Measurements from ENCODE around the gene SGK1.

Gene SGK1

DNA sequence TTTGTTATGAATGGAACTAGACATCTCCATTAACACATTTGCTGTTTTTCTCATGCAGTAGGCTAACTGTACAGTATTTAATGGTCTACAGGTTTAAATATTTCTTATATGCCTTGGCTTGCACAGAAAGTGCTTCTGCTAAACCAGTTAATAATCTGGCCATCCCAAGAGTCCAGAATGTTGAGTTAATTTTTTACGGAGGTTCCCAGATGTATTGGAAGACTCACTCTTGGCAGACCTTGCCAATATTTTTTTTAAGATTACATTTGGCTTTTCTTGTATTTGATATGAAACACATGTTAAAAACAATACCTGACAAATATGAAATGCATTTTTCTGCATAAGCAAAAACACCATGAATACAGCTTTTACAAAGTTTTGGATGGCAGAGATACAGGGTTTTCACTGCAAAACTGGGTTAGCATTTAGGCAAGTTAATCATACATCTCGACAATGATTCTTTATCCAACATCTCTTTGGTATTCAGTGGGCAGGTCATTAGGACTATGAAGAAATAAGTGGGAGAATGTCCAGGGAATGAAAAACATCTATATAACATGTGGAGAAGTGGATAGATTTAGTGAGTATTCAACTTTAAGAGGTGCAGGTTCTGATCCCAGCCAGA, 94.0 kb downstream of the SGK1 start:
- Histone ChIP-seq H3K4me2 (no peak overlapping the region), H4K20me1 (ENCODE audit: insufficient read depth) (no peaks in the 10 kb centered on the region), H3K27ac (no peak overlapping the region), H3K4me1 (ENCODE audit: low read depth, poor library complexity, severe bottlenecking) (no peaks in the 10 kb centered on the region), H3K27me3 (ENCODE audit: insufficient read depth, low read depth) (no peaks in the 10 kb centered on the region), H3K36me3 (ENCODE audit: insufficient read depth) (no peaks in the 10 kb centered on the region), H3K4me3 (IDR thresholded peaks at IDR 0.05; ENCODE audit: insufficient read depth, low read depth, low read length) (no peak overlapping the region), H2AFZ (ENCODE audit: low read depth) (no peak overlapping the region), H3K79me2 (ENCODE audit: insufficient read depth, low read depth) (no peaks in the 10 kb centered on the region), H3K9ac (no peak overlapping the region)
- TF ChIP-seq CTCF (conservative IDR thresholded peaks at IDR 0.05; ENCODE audit: low read depth, low read length) = no peak

DNA sequence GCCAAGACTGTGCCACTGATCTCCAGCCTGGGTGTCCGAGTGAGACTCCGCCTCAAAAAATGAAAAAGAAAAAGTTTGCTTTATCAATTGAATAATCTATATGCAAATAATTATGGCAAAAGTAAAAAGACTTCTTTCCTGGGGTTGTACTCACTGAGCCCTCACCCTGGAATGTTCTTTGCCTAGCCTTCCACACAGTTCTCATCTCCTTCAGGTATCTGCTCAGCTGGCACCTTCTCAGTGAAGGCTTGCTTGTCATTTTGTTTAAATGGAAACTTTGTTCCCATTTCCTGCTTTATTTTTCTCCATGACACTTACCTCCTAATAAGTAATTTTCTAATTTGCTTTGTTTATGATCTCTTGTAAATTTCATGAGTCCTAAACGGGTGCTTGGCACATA, 96.7 kb downstream of the SGK1 start:
- H3K79me2 ChIP-seq (ENCODE audit: insufficient read depth, low read depth) = no peaks in the 10 kb centered on the region
- H3K9ac ChIP-seq = no peak overlapping the region
- H3K4me3 ChIP-seq (IDR thresholded peaks at IDR 0.05; ENCODE audit: insufficient read depth, low read depth, low read length) = no peak overlapping the region
- no peaks in the 10 kb centered on the region for H3K4me1 ChIP-seq (ENCODE audit: low read depth, poor library complexity, severe bottlenecking)
- no peak overlapping the region for H3K27ac ChIP-seq
- H3K27me3 ChIP-seq (ENCODE audit: insufficient read depth, low read depth) = no peaks in the 10 kb centered on the region
- H3K36me3 ChIP-seq (ENCODE audit: insufficient read depth) = no peaks in the 10 kb centered on the region
- H2AFZ ChIP-seq (ENCODE audit: low read depth) = no peak overlapping the region
- no peak overlapping the region for H3K4me2 ChIP-seq
- TF ChIP-seq CTCF (conservative IDR thresholded peaks at IDR 0.05; ENCODE audit: low read depth, low read length) = no peak
- H4K20me1 ChIP-seq (ENCODE audit: insufficient read depth) = no peaks in the 10 kb centered on the region

DNA sequence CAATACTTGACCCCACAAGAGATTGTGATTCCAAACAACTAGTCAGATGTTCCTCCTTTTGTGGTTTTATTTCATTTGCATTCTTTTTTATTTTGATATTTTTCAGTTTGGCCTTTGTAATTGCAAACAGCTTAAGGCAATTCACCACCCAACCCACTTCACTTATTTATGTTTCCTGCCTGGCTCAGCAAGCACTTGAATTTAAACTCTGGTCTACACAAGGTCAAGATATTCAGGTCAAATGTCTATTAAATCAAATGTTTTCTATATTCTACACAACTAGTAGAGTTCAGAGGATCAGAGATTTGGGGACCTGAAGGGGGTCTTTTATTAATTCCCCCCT, 100.1 kb downstream of the SGK1 start:
- TF ChIP-seq CTCF (conservative IDR thresholded peaks at IDR 0.05; ENCODE audit: low read depth, low read length) = no peak
- Histone ChIP-seq H2AFZ (ENCODE audit: low read depth) (no peak overlapping the region), H3K79me2 (ENCODE audit: insufficient read depth, low read depth) (no peaks in the 10 kb centered on the region), H3K9ac (no peak overlapping the region), H4K20me1 (ENCODE audit: insufficient read depth) (no peaks in the 10 kb centered on the region), H3K27ac (no peak overlapping the region), H3K4me2 (no peak overlapping the region), H3K4me1 (ENCODE audit: low read depth, poor library complexity, severe bottlenecking) (no peaks in the 10 kb centered on the region), H3K4me3 (IDR thresholded peaks at IDR 0.05; ENCODE audit: insufficient read depth, low read depth, low read length) (no peak overlapping the region), H3K36me3 (ENCODE audit: insufficient read depth) (no peaks in the 10 kb centered on the region), H3K27me3 (ENCODE audit: insufficient read depth, low read depth) (no peaks in the 10 kb centered on the region)

- Histone ChIP-seq H3K4me2 (no peak overlapping the region), H3K4me3 (IDR thresholded peaks at IDR 0.05; ENCODE audit: insufficient read depth, low read depth, low read length) (no peak overlapping the region), H3K4me1 (ENCODE audit: low read depth, poor library complexity, severe bottlenecking) (no peaks in the 10 kb centered on the region), H2AFZ (ENCODE audit: low read depth) (no peak overlapping the region), H3K27me3 (ENCODE audit: insufficient read depth, low read depth) (no peaks in the 10 kb centered on the region), H3K9ac (no peak overlapping the region), H4K20me1 (ENCODE audit: insufficient read depth) (no peaks in the 10 kb centered on the region), H3K79me2 (ENCODE audit: insufficient read depth, low read depth) (no peaks in the 10 kb centered on the region), H3K27ac (no peak overlapping the region), H3K36me3 (ENCODE audit: insufficient read depth) (no peaks in the 10 kb centered on the region)
- TF ChIP-seq CTCF (conservative IDR thresholded peaks at IDR 0.05; ENCODE audit: low read depth, low read length) = no peak
Measured at GRCh38 chr6:134217105-134217797, 100.7 kb downstream of the SGK1 start.

All from KMS-11 (cell line).